H1 (cell line): ENCODE measurements around the gene ACAP1. TPM values are rescaled to one million over a fixed set of nuclear protein-coding genes. Genes with fewer than 3 reads are reported as not detected.

Experiments used
- ASH2L ChIP-seq: fragments of 200-600, 300-600 bp; sonication (generic); IDR thresholded peaks from one replicate; pipeline ENCODE4 v1.7.1; 2017; ENCODE audit warnings: low read length
- CHD7 ChIP-seq: fragments of 300-600 bp; sonication (generic); IDR thresholded peaks from 2 replicates; pipeline ENCODE4 v1.7.1; 2012; ENCODE audit warnings: low read length, moderate library complexity, mild to moderate bottlenecking, inconsistent platforms; ENCODE audit not compliant: insufficient replicate concordance
- CTBP2 ChIP-seq: IDR thresholded peaks from 2 replicates; pipeline ENCODE4 v1.7.0; 2011; ENCODE audit warnings: borderline replicate concordance, mild to moderate bottlenecking, moderate library complexity, mixed read lengths, low read length; ENCODE audit not compliant: insufficient read depth, insufficient read length
- E2F6 ChIP-seq: IDR thresholded peaks from 2 replicates; pipeline ENCODE4 v1.6.1; 2012; ENCODE audit warnings: inconsistent platforms
- GTF2F1 ChIP-seq: IDR thresholded peaks from 2 replicates; pipeline ENCODE4 v1.6.1; 2012; ENCODE audit warnings: low read depth, low read length, improper control_type of control experiment, borderline replicate concordance
- JUN ChIP-seq: IDR thresholded peaks from 2 replicates; pipeline ENCODE4 v1.6.1; 2011; ENCODE audit warnings: low read depth, mild to moderate bottlenecking, improper control_type of control experiment, low read length
- JUND ChIP-seq: IDR thresholded peaks from 2 replicates; pipeline ENCODE4 v1.6.1; 2011; ENCODE audit warnings: mild to moderate bottlenecking, improper control_type of control experiment, low read length
- KDM4A ChIP-seq: IDR thresholded peaks from one replicate; pipeline ENCODE4 v1.7.1; 2012; ENCODE audit warnings: low read depth, mild to moderate bottlenecking, moderate library complexity, low read length, inconsistent platforms; ENCODE audit not compliant: severe bottlenecking
- SIN3A ChIP-seq, 2 experiments: IDR thresholded peaks in 1 of 2; conservative IDR thresholded peaks in 1 of 2; 2 replicates each; pipeline ENCODE4 v1.6.1; 2011 to 2012; ENCODE audit warnings: low read length in 2 of 2, improper control_type of control experiment in 1 of 2, low read depth in 1 of 2, mild to moderate bottlenecking in 1 of 2
- polyA plus RNA-seq, 7 experiments: library from polyadenylated mRNA; depleted of rRNA in 3 of 7; stranded (reverse) in 5 of 7; unstranded in 2 of 7; fragments of >200 nt in 5 of 7; fragments of 200-250 nt in 2 of 7; gene quantifications; 1 replicate in 5 of 7; 2 replicates in 1 of 7; 4 replicates in 1 of 7; pipeline versions ENCODE4 v1.2.1 to v1.2.3, GENCODE V29; 2011 to 2013; ENCODE audit warnings: missing spikeins in 2 of 7, mixed read lengths in 2 of 7
- total RNA-seq: library from RNA; stranded (reverse); fragmentation: NEBNext Ultra II Directional; extraction: Animal tissue kit (Norgen Biotek cat#: 25700); gene quantifications from 2 replicates; pipeline ENCODE4 v1.2.1, GENCODE V29; 2021

The ACAP1 gene
- total and polyA plus RNA-seq, 2 of the 8 experiments (the other 6 are each of a cell fraction or from before 2014, with no cell fraction given) = 11.9 to 45.1 TPM

- no peak for TF ChIP-seq CHD7
- no peak for TF ChIP-seq CTBP2
- peak; percentile 60 for TF ChIP-seq ASH2L
- peak; percentile 47 for TF ChIP-seq KDM4A
- no peak for TF ChIP-seq JUND
- TF ChIP-seq GTF2F1 = no peak
- no peak for TF ChIP-seq JUN
- peak; percentile 9 to 85; a peak in 2 of 4 replicates for TF ChIP-seq SIN3A (conservative IDR thresholded peaks at IDR 0.05 in 1 of 2, IDR thresholded peaks at IDR 0.05 in 1 of 2; ENCODE audit: low read depth in 1 of 2, low read length in 2 of 2)
- TF ChIP-seq E2F6 = no peak
These were observed 29.2 kb upstream of the ACAP1 start, which contains the start of gene EIF5A (continued) for GRCh38 chr17:7306911-7307685.
